ENCODE measurements around the gene C2CD2.

- no peak for TF ChIP-seq CTCF (IDR thresholded peaks at IDR 0.05)
- no peak for TF ChIP-seq POLR2A (IDR thresholded peaks at IDR 0.05)
Measured at GRCh38 chr21:41846033-41846317, 107.8 kb downstream of the C2CD2 start.

All from right lobe of liver (tissue), 4 donors.